Measurements from ENCODE around the gene RAB31.

GRCh38 chr18:9730786-9731185 is 22.7 kb downstream of the RAB31 start:
- TF ChIP-seq ELK4 (CRISPR knock-in tag; IDR thresholded peaks at IDR 0.05; ENCODE audit: borderline replicate concordance): no peak
- TF ChIP-seq RXRA (CRISPR knock-in tag; IDR thresholded peaks at IDR 0.05): no peak
- no peak for TF ChIP-seq CTCF (CRISPR knock-in tag; IDR thresholded peaks at IDR 0.05)
- TF ChIP-seq POLR2AphosphoS5 (IDR thresholded peaks at IDR 0.05; ENCODE audit: low read depth, low read length): no peak
- TF ChIP-seq EP300 (IDR thresholded peaks at IDR 0.05; ENCODE audit: low read depth in 2 of 2, low read length in 2 of 2): no peak
- TF ChIP-seq EP300 (CRISPR knock-in tag; IDR thresholded peaks at IDR 0.05; ENCODE audit: borderline replicate concordance): no peak
